ENCODE data around the gene RAD18.

- TF ChIP-seq CTCF (conservative IDR thresholded peaks at IDR 0.05; ENCODE audit: low read length) = no peak
- TF ChIP-seq EZH2phosphoT487 (IDR thresholded peaks at IDR 0.05; ENCODE audit: borderline replicate concordance) = no peak
Measured at GRCh38 chr3:9009976-9010545, 46.8 kb upstream of the RAD18 start.
